Spinal cord (tissue), 10 donors: Measurements from ENCODE around the gene ZNF556. TPM values are rescaled to one million over a fixed set of nuclear protein-coding genes. Genes with fewer than 3 reads are reported as not detected.

Experiments used
- DNase-seq, 6 donors: peaks; one replicate each; pipeline versions ENCODE4 v3.0.0 to v3.0.0-alpha.2; 2013 to 2015; ENCODE audit warnings: low spot score in 6 of 6, low read depth in 4 of 6
- H3K27ac ChIP-seq: one replicate; pipeline ENCODE4 v1.5.1; 2013; ENCODE audit warnings: low read depth, low read length, control low read depth
- H3K27me3 ChIP-seq: one replicate; pipeline ENCODE4 v1.6.1; 2013; ENCODE audit warnings: low read length; ENCODE audit not compliant: control insufficient read depth, insufficient read depth
- H3K36me3 ChIP-seq: one replicate; pipeline ENCODE4 v1.6.1; 2013; ENCODE audit warnings: low read length; ENCODE audit not compliant: control insufficient read depth, insufficient read depth
- H3K4me1 ChIP-seq: one replicate; pipeline ENCODE4 v1.6.1; 2013; ENCODE audit warnings: low read length; ENCODE audit not compliant: control insufficient read depth, insufficient read depth
- H3K4me3 ChIP-seq: one replicate; pipeline ENCODE4 v1.5.1; 2013; ENCODE audit warnings: low read depth, low read length, control low read depth
- H3K9me3 ChIP-seq: one replicate; pipeline ENCODE4 v1.6.1; 2013; ENCODE audit warnings: low read length; ENCODE audit not compliant: control insufficient read depth, insufficient read depth
- WGBS: methylation state at CpG from one replicate; pipeline ENCODE4 v1.1.5; 2013; ENCODE audit warnings: missing lambda C conversion rate; ENCODE audit not compliant: insufficient coverage; 5-methylcytosine and 5-hydroxymethylcytosine counted together
- polyA plus RNA-seq, 2 donors: library from polyadenylated mRNA; unstranded; fragments of 120-200 nt; gene quantifications; one replicate each; pipeline ENCODE4 v1.2.1, GENCODE V29; 2013; ENCODE audit not compliant: insufficient read length in 2 of 2
- total RNA-seq, 2 donors: library from RNA; depleted of rRNA in 1 of 2; stranded (reverse); fragments of 120-200 nt in 1 of 2; fragments of >200 nt in 1 of 2; gene quantifications; one replicate each; pipeline versions ENCODE4 v1.2.3 to v1.2.4, GENCODE V29; 2013 to 2014
- donor health status: healthy.

ZNF556 gene
- total and polyA plus RNA-seq, 4 donors: 0.06 to 0.59 (median 0.30) TPM

DNA sequence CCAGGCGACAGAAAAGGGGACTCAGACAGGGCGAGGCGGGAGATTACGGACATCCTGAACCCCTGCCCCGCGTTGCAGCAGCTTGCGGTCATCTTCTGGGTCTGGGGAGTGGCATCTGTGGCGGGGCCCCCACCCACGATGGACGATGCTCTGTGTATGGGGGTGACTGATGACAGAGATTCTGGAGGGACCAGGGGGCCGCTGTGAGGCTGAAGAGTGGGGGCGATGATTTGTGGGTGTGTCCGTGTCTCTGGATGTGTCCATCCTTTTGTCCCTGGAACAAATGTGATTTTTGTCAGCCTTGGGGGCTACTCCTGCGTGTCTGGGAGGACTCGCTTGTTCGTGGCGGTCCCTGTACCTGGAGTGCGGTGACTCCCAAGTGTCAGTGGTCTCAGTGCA lies 59.9 kb downstream of the ZNF556 start:
- H3K27ac ChIP-seq: no peak overlapping the region
- H3K9me3 ChIP-seq: peaks cover 1% of the 10 kb centered on the region
- H3K4me1 ChIP-seq: peaks cover 11% of the 10 kb centered on the region
- no peak for DNase-seq
- H3K36me3 ChIP-seq: peaks cover 12% of the 10 kb centered on the region
- H3K4me3 ChIP-seq: no peak overlapping the region
- no peaks in the 10 kb centered on the region for H3K27me3 ChIP-seq
- 93% methylated on average over 17 of the region's 18 CpGs for WGBS

Other genes with a start within 250 kb of the ZNF556 start
- gene GNG7, start 164.6 kb upstream of the ZNF556 start, total RNA-seq: 10 to 100 TPM in 1 of 2 donors, 1 to 10 TPM in 1; 6.2 to 11.4 TPM
- gene GNG7, start 164.6 kb upstream of the ZNF556 start, polyA plus RNA-seq: 10 to 100 TPM; 48.9 to 60.4 TPM
- gene DIRAS1, start 146.0 kb upstream of the ZNF556 start, total RNA-seq: 10 to 100 TPM in 1 of 2 donors, 1 to 10 TPM in 1; 6.9 to 16.8 TPM
- 10 to 100 TPM; 69.5 to 72.6 TPM for gene DIRAS1, start 146.0 kb upstream of the ZNF556 start, polyA plus RNA-seq
- 10 to 100 TPM; 22.4 to 32.0 TPM for gene SLC39A3, start 127.3 kb upstream of the ZNF556 start, total RNA-seq
- 10 to 100 TPM; 53.5 to 56.5 TPM for gene SLC39A3, start 127.3 kb upstream of the ZNF556 start, polyA plus RNA-seq
- 10 to 100 TPM; 29.6 to 44.0 TPM for gene SGTA, start 84.1 kb upstream of the ZNF556 start, total RNA-seq
- gene SGTA, start 84.1 kb upstream of the ZNF556 start, polyA plus RNA-seq: 100 to 1,000 TPM; 147 TPM
- gene THOP1, start 81.8 kb upstream of the ZNF556 start, total RNA-seq: 10 to 100 TPM; 42.2 to 42.6 TPM
- gene THOP1, start 81.8 kb upstream of the ZNF556 start, polyA plus RNA-seq: 10 to 100 TPM; 83.6 to 89.0 TPM
- gene ZNF554, start 47.5 kb upstream of the ZNF556 start, total RNA-seq: 10 to 100 TPM; 10.0 to 11.1 TPM
- 10 to 100 TPM; 11.2 to 14.7 TPM for gene ZNF554, start 47.5 kb upstream of the ZNF556 start, polyA plus RNA-seq
- gene ZNF555, start 25.9 kb upstream of the ZNF556 start, total RNA-seq: 10 to 100 TPM; 13.4 to 15.6 TPM
- gene ZNF555, start 25.9 kb upstream of the ZNF556 start, polyA plus RNA-seq: 1 to 10 TPM; 9.1 to 9.4 TPM
- 1 to 10 TPM; 5.2 to 6.9 TPM for gene ZNF57, start 33.6 kb downstream of the ZNF556 start, total RNA-seq
- 1 to 10 TPM; 5.2 to 5.4 TPM for gene ZNF57, start 33.6 kb downstream of the ZNF556 start, polyA plus RNA-seq
- gene ZNF77, start 77.6 kb downstream of the ZNF556 start, total RNA-seq: 10 to 100 TPM in 1 of 2 donors, 1 to 10 TPM in 1; 7.4 to 14.2 TPM
- gene ZNF77, start 77.6 kb downstream of the ZNF556 start, polyA plus RNA-seq: 1 to 10 TPM; 5.9 to 7.8 TPM
- 1 to 10 TPM; 1.6 to 5.0 TPM for gene TLE6, start 110.2 kb downstream of the ZNF556 start, total RNA-seq
- 1 to 10 TPM; 4.6 to 4.7 TPM for gene TLE6, start 110.2 kb downstream of the ZNF556 start, polyA plus RNA-seq
- gene TLE2, start 161.9 kb downstream of the ZNF556 start, total RNA-seq: 10 to 100 TPM; 14.9 to 26.4 TPM
- 100 to 1,000 TPM in 1 of 2 donors, 10 to 100 TPM in 1; 78.8 to 101 TPM for gene TLE2, start 161.9 kb downstream of the ZNF556 start, polyA plus RNA-seq
- 100 to 1,000 TPM; 124 to 273 TPM for gene TLE5, start 195.2 kb downstream of the ZNF556 start, total RNA-seq
- gene TLE5, start 195.2 kb downstream of the ZNF556 start, polyA plus RNA-seq: 1,000 to 10,000 TPM in 1 of 2 donors, 100 to 1,000 TPM in 1; 884 to 1,010 TPM
- gene GNA11, start 227.0 kb downstream of the ZNF556 start, total RNA-seq: 10 to 100 TPM; 39.3 to 45.4 TPM
- gene GNA11, start 227.0 kb downstream of the ZNF556 start, polyA plus RNA-seq: 10 to 100 TPM; 80.3 to 87.1 TPM